ENCODE data around the gene UBE2H.

- TF ChIP-seq CTCF (IDR thresholded peaks at IDR 0.05) (no peak), POLR2A (IDR thresholded peaks at IDR 0.05) (no peak)
Measured at GRCh38 chr7:129870668-129871067, 82.1 kb downstream of the UBE2H start.

All from stomach (tissue), 4 donors.